Esophagus mucosa (tissue), 1 donor: ENCODE measurements around the gene HLCS. TPM values are rescaled to one million over a fixed set of nuclear protein-coding genes. Genes with fewer than 3 reads are reported as not detected.

Experiments
- ATAC-seq: fragments of 200-7000 bp; cut with Tn5 transposase; one replicate; pipeline ENCODE4 v1.9.1; 2020
- total RNA-seq: library from RNA; stranded (reverse); gene quantifications from one replicate; pipeline ENCODE4 v1.2.4, GENCODE V29; 2023
- donor health status: DM: yes; HTN: yes; CAD: no.

Gene HLCS
- total RNA-seq, 1 donor from 2014 or later = 11.6 TPM

DNA sequence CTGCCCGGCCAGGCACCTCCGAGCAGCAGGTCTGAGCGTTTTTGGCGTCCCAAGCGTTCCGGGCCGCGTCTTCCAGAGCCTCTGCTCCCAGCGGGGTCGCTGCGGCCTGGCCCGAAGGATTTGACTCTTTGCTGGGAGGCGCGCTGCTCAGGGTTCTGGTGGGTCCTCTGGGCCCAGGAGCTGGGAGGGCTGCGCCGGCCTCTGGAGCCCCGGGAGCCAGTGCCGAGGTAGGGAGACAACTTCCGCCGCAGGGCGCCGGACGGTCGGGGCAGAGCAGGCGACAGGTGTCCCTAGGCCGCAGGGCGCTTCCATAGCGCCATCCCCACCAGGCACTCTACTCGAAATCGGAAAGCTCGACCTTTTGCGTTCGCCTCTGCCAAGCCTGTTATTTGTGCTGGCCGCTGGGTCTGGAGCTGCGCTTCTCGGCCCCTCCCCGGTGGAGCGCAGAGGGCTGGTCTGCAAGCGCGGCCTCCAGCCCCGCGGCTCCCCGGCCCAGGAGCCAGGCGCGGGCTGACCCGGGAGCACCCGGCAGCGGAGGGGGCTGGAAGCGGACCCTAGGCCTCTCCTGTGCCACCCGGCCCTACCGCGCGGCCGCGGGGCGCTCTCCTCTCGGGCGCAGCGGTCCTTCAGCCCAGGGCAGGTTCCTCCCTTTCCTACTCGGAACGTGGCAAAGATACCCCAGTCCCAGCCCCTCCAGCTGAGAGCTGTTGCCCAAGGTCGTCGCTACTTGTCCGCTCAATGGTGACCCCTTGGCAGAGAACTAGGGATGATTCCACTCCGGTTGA, 265.3 kb downstream of the HLCS start:
- peak; percentile 1 for ATAC-seq

Other genes with a start within 250 kb of the HLCS start
- not detected for gene RIPPLY3, start 40.0 kb upstream of the HLCS start, total RNA-seq
- 16.6 TPM for gene PIGP, start 106.4 kb upstream of the HLCS start, total RNA-seq
- 39.8 TPM for gene TTC3, start 106.6 kb upstream of the HLCS start, total RNA-seq